ENCODE data around the gene KEL.
"Not testable (repeated sequence)": the region's sequence is repeated elsewhere in the genome, so short reads cannot be mapped to it uniquely, and the experiment has no call there.

KEL gene

GRCh38 chr7:142961973-142962926 lies at the start of gene KEL:
TSS of gene KEL (minus strand) at chr7:142962363. CDS start at chr7:142962206, 157 bp downstream.
- DNase-seq, result peak; percentile 91 to 95
- TF ChIP-seq POLR2A (IDR thresholded peaks at IDR 0.05; ENCODE audit: low read length), result peak; percentile 88
- peak; percentile 86 for TF ChIP-seq GATA1 (IDR thresholded peaks at IDR 0.05; ENCODE audit: low read depth, low read length)

GRCh38 chr7:143008007-143008901 lies 46.1 kb upstream of the KEL start:
- TF ChIP-seq POLR2A (IDR thresholded peaks at IDR 0.05; ENCODE audit: low read length), result no peak
- no peak for TF ChIP-seq GATA1 (IDR thresholded peaks at IDR 0.05; ENCODE audit: low read depth, low read length)
- peak; percentile 70 to 87 for DNase-seq

DNA sequence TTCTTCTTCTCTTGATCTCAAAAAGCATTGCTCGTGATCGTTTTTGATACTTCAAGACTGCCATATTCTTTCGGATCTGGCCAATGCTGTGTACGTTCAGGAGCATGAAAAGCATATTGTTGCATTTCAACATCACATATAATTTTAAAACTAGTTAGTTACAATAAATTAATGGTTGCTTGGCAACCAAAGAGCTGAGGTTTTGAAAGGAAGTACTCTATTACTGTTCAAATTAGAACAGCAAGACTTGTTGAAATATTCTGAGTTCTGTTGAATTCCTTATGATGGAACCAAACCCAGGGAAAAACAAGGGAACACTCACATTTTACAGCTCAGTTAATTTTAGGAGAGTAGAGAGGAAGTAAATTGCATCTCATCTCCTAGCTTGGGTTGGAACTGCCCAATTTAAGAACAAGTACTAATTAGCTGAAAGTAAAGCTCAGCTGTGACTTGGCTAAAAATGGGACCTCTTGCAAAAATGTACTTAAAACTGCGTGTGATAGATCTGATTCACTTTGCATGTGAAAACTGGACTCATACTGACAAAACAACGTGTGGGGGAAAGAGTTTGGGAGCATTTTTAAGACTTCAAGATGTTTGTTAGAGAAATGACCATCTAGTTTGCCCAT lies 43.6 kb upstream of the KEL start:
- DNase-seq, result no peak
- TF ChIP-seq POLR2A (IDR thresholded peaks at IDR 0.05; ENCODE audit: low read length), result no peak
- TF ChIP-seq GATA1 (IDR thresholded peaks at IDR 0.05; ENCODE audit: low read depth, low read length), result no peak

DNA sequence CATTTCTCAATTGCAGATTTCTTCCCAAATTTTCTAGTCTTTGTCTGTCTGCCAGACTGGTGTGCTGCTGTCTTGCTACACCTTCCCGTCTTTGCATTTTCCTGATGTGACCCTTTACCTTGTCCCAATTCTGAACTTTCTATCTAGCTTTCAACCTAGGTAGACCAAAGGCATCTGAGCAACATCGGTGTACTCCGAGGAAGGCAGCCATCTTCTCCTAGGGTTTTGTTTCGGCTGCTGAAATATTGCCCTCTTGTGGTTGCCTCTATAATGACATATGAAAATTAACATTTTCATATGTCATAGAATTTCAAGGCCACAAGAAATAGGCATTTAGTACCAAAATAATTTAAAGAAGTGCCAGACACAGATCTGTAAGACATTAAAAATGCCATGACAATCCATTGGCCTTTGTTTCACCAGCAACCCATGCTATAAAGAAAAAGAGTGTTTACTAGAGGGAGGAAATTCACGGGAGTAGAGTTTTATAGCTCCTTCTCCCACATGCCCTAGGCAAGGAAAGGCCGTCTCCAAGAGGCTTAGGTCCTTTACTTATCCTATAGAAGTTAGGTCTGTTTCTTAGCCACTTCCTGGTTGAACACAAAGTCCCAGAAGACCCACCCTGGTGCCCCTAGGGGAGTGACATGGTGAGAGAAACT lies 41.4 kb upstream of the KEL start:
- TF ChIP-seq GATA1 (IDR thresholded peaks at IDR 0.05; ENCODE audit: low read depth, low read length) (no peak), POLR2A (IDR thresholded peaks at IDR 0.05; ENCODE audit: low read length) (no peak)
- peak; percentile 74 to 84 for DNase-seq

DNA sequence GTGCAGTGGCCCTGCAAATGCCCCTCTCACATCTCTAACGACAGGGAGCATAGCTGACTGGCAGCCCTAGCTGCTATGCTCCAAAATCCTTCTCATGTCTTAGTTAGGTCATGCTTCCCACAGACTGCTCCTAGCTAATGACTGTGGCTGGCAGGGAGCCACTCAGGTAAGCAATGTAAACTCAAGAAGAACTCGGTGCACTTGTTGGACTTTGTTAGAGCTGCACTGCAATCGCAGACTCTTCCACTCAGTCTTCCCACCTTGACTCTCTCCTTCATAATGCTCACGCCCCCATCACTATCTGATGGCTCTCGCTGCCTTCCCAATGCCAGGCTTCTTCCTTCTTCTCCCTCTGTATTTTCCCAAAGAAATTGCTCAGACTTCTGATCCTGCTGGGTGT lies 40.7 kb upstream of the KEL start:
- DNase-seq, result no peak
- TF ChIP-seq POLR2A (IDR thresholded peaks at IDR 0.05; ENCODE audit: low read length) (no peak), GATA1 (IDR thresholded peaks at IDR 0.05; ENCODE audit: low read depth, low read length) (no peak)

- peak; percentile 62 to 65 for DNase-seq
- TF ChIP-seq POLR2A (IDR thresholded peaks at IDR 0.05; ENCODE audit: low read length), result no peak
- no peak for TF ChIP-seq GATA1 (IDR thresholded peaks at IDR 0.05; ENCODE audit: low read depth, low read length)
Observed at GRCh38 chr7:143002106-143002505, 39.9 kb upstream of the KEL start.

GRCh38 chr7:143000648-143001047 lies 38.5 kb upstream of the KEL start:
- TF ChIP-seq POLR2A (IDR thresholded peaks at IDR 0.05; ENCODE audit: low read length) (no peak), GATA1 (IDR thresholded peaks at IDR 0.05; ENCODE audit: low read depth, low read length) (no peak)
- no peak for DNase-seq

- TF ChIP-seq GATA1 (IDR thresholded peaks at IDR 0.05; ENCODE audit: low read depth, low read length) (no peak), POLR2A (IDR thresholded peaks at IDR 0.05; ENCODE audit: low read length) (no peak)
- no peak for DNase-seq
Observed at GRCh38 chr7:142999793-143000192, 37.6 kb upstream of the KEL start.

DNA sequence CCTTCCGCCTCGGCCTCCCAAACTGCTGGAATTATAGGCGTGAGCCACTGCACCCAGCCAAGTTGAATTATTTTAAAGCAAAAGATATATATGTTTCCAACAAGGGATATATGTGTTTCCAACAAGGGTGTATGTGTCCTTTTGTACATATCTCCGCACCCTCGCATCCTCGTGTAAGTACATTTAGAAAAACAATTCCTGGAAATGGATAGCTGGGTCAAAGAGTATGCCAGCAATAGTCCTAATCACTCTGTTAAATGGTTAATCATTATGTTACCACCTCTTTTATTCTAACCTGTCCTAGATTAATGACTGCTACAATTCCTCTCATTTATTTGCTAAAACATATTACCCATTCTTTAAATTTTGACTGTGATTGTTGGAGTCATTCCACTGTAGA lies 36.8 kb upstream of the KEL start:
- DNase-seq, result no peak
- TF ChIP-seq GATA1 (IDR thresholded peaks at IDR 0.05; ENCODE audit: low read depth, low read length) (no peak), POLR2A (IDR thresholded peaks at IDR 0.05; ENCODE audit: low read length) (no peak)

GRCh38 chr7:142997456-142997989 lies 35.4 kb upstream of the KEL start:
- no peak for DNase-seq
- TF ChIP-seq POLR2A (IDR thresholded peaks at IDR 0.05; ENCODE audit: low read length) (no peak), GATA1 (IDR thresholded peaks at IDR 0.05; ENCODE audit: low read depth, low read length) (no peak)

DNA sequence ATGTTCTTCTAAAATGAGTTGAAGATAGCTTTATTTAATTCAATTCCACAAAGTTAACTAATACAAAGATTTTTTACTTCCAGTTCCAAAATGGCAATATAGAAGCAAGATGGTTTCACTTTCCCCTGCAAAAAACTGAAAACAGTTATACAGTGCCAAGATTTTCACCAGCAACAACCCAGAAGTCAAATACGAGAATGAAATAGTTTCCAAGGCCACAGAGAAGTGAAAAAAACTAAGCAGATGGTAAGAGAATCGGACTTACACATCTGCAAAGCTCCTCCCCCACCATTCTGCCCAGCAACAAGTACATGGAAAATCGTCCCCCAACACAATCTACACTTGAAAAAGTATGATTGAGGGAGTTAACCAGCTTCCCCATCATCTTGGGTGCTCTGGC lies 30.3 kb upstream of the KEL start:
- TF ChIP-seq GATA1 (IDR thresholded peaks at IDR 0.05; ENCODE audit: low read depth, low read length) (no peak), POLR2A (IDR thresholded peaks at IDR 0.05; ENCODE audit: low read length) (no peak)
- DNase-seq, result no peak

DNA sequence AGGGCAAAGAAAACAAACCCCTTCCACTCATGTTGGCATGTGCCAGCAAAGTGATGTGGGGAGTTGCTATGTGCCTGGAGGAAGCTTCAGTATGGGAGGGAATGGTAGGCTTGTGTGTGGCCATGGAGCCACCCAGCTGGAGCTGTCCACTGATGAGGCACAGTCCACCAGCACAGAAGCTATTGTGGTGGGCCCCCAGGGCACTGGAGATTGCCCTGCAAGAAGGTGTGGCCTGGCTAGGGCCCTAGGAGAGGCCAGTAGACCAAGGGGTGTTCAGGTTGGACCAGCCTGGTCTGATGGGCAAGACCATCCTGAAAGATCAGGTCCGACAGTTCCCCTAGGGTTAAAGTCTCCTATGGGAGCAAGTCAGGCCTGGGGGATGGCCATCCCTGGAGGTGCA lies 22.1 kb upstream of the KEL start:
- no peak for TF ChIP-seq POLR2A (IDR thresholded peaks at IDR 0.05; ENCODE audit: low read length)
- no peak for TF ChIP-seq GATA1 (IDR thresholded peaks at IDR 0.05; ENCODE audit: low read depth, low read length)
- no peak for DNase-seq

DNA sequence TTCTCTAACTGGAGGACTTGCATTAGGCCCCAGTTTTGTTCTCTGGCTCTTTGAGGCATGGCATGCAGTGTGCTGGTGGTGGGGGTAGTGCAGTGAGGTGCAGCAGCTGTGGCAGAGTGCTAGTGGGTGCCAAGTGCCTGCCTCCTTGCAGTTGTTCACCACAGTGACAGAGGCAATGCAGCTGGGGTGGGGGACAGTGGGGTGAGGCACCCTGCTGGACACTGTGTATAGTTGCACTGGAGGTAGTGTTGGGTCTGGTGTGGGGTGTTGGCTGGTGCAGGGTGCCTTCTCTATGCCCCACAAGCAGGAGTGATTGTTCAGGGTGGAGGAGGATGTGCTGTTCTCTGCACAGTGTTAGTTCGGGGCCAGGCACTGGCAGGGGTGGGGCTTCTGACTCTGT lies 21.7 kb upstream of the KEL start:
- TF ChIP-seq POLR2A (IDR thresholded peaks at IDR 0.05; ENCODE audit: low read length) (no peak), GATA1 (IDR thresholded peaks at IDR 0.05; ENCODE audit: low read depth, low read length) (no peak)
- DNase-seq, result peak; percentile 44 to 45

GRCh38 chr7:142978402-142978801 lies 16.2 kb upstream of the KEL start:
- DNase-seq, result not testable (repeated sequence)
